GM12874 (cell line): ENCODE measurements around the gene RUNX1.

Experiments
- TF ChIP-seq, protein P1 (sequence below): IDR thresholded peaks from 2 replicates; pipeline ENCODE4 v1.5.1; 2011; ENCODE audit warnings: low read depth, mild to moderate bottlenecking, control low read depth, low read length, moderate library complexity; ENCODE audit not compliant: insufficient read depth

RUNX1 gene

DNA sequence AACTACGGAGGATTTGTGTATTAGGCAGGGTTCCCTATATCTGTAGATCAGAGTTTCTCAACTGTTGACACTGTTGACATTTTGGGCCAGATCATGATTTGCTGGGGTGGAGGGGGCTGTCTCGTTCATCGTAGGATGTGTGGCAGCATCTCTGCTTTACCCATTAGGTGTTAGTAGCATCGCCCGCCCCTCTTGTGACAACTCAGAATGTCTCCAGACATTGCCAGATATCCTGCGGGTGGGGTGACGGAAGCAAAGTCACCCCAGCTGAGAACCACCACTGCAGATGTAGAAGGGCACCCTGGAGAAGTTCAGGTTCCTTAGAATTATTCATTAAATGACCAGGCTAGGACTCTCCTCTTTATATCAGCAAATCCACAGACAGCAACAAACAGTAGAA, 254.4 kb downstream of the RUNX1 start:
- TF ChIP-seq, protein P1, sequence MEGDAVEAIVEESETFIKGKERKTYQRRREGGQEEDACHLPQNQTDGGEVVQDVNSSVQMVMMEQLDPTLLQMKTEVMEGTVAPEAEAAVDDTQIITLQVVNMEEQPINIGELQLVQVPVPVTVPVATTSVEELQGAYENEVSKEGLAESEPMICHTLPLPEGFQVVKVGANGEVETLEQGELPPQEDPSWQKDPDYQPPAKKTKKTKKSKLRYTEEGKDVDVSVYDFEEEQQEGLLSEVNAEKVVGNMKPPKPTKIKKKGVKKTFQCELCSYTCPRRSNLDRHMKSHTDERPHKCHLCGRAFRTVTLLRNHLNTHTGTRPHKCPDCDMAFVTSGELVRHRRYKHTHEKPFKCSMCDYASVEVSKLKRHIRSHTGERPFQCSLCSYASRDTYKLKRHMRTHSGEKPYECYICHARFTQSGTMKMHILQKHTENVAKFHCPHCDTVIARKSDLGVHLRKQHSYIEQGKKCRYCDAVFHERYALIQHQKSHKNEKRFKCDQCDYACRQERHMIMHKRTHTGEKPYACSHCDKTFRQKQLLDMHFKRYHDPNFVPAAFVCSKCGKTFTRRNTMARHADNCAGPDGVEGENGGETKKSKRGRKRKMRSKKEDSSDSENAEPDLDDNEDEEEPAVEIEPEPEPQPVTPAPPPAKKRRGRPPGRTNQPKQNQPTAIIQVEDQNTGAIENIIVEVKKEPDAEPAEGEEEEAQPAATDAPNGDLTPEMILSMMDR, result no peak

DNA sequence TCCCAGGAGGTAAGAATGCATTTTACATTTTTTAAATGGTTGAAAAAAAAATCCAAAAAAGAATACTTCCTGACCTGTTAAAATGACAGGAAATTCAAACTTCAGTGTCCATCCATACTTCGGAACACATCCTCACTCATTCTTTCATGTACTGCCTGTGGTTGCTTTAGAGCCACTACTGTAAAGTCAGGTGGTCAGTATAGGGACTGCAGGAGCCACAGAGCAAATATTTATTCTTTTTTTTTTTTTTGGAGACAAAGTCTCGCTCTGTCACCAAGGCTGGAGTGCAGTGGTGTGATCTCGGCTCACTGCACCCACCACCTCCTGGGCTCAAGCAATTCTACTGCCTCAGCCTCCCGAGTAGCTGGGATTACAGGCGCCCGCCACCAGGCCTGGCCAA, 255.6 kb downstream of the RUNX1 start:
- TF ChIP-seq, protein P1, result no peak

DNA sequence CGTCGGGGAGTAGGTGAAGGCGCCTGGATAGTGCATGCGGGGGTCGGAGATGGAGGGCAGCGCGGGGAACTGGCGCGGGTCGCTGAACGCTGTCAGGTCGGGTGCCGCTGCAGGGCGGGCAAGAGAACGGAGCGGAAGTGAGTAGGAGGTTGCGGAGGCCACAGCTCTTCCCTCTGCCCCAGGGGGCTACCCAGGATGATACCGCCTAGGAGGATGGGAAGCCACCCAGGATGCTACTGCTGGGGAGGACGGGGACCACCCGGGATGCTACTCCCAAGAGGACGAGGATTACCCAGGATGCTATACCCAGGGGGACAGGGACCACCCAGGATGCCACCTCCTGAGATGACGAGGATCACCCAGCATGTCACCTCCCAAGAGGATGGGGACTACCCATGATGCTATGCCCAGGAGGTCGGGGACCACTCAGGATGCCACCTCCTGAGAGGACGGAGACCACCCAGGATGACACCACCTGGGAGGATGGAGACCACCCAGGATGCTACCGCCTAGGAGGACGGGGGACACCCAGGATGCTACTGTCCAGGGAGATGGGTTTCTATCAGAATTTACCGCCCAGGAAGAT, 256.5 kb downstream of the RUNX1 start:
- TF ChIP-seq, protein P1, result no peak

DNA sequence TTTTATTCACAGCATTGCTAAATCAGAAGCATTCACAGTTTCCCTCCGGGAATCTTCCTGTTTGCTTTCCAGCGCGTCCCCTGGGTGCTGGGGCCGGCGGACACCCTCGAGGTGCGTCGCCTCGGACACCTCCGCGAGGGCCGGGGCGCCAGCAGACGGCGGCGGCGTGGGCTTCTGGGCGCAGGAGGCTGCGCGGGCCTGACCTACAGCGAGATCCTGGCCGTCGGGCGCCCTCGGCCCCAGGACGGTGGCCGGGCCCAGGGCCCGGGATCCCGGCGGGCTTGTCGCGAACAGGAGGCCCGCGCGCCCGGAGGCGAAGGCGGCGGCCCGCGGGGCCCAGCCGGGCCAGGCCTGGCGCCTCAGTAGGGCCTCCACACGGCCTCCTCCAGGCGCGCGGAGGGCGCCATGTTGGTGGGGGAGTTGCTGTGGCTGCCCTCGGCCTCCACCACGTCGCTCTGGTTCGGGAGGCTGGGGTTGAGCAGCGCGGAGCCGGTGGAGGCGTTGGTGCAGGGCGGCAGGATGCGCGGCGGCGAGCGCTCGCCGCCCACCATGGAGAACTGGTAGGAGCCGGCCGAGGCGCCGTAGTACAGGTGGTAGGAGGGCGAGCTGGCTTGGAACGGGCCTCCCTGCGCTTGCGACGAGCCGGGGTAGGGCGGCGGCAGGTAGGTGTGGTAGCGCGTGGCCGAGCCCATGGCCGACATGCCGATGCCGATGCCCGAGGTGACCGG, 257.2 kb downstream of the RUNX1 start:
- TF ChIP-seq, protein P1, result no peak

DNA sequence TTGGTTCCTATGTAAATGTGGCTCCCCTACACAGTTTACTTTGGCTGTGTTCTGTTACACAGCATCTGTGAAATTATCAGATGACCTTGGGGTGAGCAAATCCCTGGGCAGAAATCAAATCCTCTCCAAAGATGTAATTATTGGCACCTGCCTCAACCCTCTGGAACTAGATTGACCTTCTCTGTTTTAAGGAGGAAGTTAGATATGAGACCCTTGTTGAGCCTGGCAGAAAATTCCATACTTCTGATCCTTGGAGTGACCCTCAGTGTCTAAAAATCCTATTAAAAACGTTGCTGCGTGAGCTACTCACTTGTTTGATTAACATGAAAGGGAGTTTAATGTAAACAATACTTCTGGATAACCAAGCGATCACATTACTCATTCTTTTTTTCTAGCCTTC, 258.3 kb downstream of the RUNX1 start:
- TF ChIP-seq, protein P1, result no peak

DNA sequence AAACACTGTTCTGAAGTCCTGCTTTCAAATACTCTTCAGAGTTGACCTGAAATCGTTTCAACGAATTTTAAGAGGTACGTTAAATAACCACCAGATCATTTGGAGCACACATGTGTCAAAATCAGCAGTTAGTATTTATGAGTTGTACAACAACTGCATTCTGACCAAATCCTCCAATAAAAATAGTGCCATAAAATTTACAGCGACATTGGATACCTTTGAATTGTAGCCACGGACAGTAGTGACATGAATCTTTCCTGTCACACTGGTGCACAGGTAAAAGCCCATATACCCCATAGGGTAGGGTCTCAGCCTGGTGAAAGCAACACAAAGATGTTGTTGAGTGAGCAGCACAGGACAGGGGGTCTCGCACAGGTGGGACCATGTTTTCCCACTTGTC, 258.8 kb downstream of the RUNX1 start:
- TF ChIP-seq, protein P1, result no peak

DNA sequence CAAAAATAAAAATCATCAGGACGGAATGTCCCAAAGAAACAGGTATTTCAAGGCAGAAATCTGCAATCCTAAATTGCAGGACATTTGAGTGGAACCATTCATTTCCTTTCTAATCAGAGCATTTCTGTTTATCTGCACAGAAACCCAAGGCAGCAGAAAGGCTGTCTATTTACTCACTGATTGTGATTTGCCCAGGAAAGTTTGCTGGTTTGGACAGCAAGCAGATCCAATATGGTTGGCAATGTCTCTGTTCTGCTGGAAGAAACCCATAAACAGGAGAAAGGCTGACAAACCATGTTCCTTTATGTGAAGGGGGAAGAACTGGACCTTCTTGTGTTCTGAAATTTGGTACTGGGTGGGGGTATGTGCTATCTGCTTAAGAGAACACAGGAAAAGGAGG, 260.2 kb downstream of the RUNX1 start:
- TF ChIP-seq, protein P1, result no peak
